DMS114 treated with DMSO at 0.1 percent for 48 hours (cell line): ENCODE measurements around the gene TIE1.

Source experiments
- DNase-seq: peaks from one replicate; lab custom pipeline; 2025; ENCODE audit not compliant: unreplicated experiment; lab: John Stamatoyannopoulos, UW

The TIE1 gene

DNA sequence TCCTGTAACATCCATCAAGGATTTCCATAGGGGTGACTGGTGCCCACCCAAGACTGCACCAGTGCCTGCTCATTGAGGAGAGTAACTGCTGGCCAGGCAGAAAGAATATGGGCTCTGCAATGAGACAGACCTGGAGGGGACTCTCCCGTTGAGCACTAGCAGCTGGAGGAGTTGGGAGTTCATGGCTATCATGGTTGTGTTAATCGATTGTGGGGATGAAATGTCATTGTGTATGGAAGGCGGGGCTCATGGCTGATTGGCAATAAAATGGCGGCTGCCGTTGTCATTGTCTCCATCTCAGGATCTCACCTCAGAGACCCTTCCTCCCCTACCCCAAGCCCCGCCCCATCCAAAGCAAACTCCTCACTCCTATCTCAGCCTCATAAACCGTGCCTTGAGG lies 27.1 kb upstream of the TIE1 start:
- DNase-seq = no peak

DNA sequence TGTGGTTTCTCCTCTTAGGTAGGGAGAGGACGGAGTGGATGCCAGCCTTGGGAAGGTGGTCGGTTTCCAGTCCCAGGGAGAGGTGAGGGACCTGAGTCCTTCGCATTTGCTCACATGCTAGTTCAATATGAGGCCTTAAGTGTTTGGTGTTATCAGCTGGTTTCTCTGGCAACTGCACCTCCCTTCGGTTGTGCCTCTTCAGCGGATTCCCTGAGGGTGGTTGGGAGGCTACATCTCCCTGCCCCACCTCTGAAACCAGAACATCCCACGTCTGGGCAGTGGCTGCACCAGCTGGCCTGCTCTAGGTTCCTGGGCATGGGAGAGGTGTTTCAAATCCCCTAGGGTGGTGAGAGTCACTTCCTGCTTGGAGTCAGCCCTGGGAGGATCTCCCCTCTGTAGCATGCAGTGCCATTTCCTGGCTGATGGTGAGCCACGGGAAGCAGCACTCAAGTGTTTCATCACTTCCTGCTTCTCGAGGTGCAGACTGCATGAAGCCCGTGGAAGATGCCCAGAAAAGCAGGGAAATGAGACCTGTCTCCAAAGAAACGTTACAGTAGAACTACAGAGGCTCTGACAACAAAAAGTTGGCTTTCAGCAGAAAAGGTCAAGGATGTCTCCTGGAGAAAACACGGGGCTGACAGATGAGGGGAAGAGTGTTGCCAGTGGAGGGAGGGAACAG lies 26.5 kb upstream of the TIE1 start:
- DNase-seq = no peak

DNA sequence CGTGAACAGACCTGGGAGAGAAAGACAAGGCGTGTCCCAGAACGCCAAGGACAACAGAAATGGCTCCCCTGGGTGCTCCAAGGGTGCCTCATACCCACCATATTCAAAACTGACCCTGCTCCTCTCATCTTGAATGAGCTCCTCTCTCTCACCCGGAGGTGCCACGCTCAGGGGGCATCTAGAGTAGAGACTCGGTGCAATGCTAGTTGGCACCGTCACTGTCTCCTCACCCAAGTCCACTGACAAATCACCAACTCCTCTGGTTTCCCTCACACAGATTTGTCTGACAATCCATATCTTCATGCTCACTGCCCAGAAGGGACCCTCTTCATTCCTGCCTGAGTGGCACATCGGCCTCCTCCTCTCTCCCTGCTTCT lies 26.0 kb upstream of the TIE1 start:
- no peak for DNase-seq

DNA sequence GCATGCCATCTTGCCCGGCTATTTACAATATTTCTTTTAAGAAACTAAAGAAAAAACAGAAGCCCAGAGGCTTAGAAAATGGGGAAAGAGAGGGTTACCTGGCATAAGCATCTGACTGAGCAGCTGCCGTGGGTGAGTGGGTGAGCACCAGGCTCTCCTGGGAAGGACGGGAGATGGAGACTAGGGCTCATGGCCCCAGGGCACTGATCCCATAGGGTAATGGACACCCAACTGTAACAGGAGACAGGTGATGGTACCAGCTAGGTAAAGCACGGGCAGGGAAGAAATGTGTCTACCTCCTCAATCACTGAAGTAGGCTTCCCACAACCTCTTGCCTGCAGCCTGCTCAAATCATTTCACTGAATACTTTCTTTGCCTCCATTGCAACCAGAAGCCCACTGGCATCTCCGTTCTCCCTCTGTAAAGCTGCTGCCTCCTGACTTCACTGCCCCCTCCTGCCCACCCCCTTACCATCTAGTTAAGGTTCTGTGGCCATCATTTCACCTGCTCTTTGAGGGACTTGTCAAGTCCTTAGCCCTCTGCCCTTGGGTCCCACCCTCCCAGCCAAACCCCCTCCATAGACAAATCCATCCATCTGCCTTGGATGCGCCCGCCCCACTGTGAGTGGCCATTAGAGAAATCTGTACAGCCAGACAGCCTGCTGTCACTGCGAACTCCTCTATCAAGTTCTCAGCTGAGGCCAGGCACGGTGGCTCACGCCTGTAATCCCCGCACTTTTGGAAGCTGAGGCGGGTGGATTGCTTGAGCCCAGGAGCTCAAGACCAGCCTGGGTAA lies 24.8 kb upstream of the TIE1 start:
- no peak for DNase-seq

DNA sequence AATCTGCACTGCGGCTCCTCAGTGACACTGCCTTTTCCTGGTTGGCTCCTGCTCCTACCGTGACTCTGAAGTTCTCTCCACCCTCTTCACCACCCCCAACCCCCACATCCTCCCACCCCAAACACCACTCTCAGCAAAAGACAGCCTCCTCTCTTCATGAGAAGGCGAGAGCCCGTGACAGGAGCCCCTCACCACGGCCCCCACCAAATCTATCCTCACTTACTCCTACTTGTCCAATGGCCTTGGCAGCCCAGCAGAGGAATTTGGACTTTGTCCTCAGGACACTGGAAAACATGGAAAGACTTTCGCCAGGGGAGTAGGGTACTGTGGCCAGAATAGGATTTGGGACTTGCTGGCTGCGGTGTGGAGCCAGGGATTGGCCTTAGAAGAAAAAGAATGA lies 24.1 kb upstream of the TIE1 start:
- DNase-seq = no peak

DNA sequence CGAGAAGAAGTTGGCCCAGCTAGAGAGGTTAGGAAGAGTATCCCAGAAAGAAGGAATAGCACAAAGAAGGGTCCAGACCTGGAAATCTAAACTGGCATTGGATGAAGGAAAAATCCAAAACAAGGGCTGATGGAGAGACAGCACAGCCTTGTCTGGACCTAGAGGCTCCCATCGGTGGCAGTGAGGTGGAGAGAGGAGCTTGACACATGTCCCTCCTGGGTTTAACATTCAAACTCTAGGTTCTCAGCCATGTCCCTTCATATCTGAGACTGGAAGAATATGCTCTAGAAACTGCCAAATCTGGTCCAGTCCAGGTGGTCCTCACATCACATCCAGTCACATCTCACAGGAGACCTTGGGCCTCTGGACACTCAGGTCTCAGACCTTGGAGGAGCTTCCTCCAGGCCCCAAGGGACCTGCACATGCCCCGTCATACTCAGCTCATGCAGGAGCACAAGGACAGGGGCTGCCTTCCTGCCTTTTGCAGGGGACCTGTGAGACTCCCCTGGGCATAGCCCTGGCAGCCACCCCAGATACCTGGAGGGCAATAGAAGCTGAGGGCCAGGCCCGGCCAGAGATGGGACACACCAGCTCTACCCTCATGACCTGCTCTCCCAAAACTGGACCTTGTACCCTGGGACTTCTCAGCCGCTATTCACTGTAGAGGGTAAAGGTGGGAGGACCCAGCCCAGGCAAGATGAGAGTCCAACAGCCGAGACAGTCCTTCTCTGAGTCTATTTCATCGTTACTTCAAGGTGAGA lies 23.5 kb upstream of the TIE1 start:
- DNase-seq = no peak

- no peak for DNase-seq
Measured at GRCh38 chr1:43279161-43279560, 21.6 kb upstream of the TIE1 start.

- no peak for DNase-seq
Measured at GRCh38 chr1:43279666-43280065, 21.1 kb upstream of the TIE1 start.

- DNase-seq = no peak
Measured at GRCh38 chr1:43280692-43281091, 20.1 kb upstream of the TIE1 start.

DNA sequence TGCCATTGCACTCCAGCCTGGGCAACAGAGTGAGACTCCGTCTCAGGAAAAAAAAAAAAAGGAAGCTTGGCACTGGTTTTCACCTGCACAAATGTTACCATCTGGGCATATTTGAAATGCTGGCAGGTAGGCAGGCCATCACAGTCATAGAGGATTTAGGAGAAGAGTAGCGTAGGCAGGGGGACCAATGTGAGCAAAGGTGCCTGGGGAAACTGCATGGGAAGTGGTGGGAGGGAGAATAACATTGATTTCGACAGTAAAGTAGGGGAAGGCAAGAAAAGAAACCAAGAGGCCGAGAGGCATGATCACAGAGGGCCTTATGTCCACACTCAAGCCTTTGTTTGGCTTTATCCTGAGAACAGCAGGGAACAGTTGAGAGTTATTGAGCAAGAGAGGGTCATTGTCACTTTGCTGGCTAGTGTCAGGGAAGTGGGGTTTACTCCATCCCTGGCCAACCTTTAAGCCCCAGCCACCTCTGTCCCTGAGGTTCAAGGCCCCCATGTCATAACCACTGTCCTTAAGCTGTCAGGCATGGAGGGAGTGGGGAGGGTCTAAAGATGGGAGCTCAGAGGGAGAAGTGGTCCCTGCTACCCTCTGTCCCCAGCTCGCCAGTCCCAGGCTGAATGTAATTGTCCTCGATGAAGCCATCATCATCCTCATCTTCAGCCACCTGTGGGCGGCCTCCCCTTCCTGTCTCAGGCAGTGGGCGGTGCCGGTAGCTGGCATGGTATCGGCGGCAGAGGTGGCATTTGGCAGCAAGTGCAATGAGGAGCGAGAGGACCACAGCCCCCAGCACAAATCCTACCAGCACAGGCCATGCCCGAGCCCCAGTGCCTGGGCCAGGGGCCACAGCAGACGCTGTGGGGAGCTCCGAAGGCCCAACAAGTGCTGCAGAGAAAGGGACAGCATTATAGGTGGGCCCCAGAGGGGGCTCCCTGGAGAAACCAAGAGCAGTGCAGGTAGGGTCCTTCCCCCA lies 18.3 kb upstream of the TIE1 start:
- DNase-seq = no peak

GRCh38 chr1:43284065-43284464 lies 16.7 kb upstream of the TIE1 start:
- no peak for DNase-seq

DNA sequence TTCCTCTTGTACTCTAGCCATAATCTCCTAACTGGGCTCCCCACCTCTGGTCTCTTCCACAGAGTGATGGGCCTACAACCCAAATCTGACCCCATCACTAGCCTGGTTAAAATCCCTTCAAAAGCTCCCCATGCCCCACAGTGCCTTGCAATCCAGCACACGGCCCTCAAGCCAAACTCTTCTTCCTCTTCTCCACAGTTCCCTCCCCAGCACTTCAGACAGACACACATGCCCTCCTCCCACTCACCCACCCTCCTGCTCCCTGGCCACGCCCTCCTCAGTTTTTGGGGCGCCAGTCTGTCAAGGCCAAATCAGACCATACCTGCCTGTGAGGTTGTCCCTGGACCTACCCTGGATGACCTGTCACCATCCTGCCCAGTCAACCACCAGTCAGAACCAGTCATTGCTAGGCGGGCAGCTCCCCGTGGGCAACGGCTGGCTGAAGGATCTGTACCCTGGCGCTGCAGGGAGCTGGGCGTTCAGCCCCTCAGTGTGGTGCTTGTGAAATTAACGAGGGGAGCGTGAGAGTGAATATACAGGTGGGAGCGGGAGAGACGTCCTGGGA lies 16.2 kb upstream of the TIE1 start:
- no peak for DNase-seq

DNA sequence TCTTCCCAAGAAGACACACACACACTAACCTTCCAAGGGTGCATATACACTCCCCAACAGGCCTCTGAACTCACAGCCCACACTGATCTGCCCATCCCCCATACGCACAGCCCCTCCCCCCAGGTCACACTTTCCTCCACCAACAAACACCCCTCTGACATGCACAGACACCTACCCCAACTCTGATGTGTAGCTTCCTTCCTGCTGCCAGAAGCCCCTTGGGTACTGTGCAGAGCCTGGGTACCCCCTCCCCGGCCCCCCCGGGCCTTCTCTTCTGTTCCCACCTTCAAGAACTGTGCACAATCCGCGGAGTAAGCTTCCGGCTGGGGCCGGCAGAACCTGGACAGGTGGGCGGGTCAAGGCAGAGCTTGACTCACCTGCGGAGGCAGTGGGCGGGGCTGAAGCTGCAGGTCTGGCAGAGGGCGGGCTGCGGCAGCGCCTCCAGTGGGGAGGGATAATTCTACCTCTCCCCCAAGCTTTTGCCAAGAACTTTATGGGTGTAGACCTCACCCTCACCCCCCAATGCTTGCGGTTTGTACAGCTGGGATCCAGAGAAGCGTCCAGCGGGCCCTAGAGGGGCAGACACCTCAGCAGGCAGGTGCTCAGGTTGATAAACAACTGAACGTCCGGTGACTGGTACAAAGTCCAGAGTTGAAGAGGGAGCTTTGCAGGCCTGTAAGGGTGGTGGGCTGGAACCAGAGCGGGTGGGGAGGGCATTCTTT lies 15.4 kb upstream of the TIE1 start, which contains the start of gene C1orf210:
Gene C1orf210 (minus strand): TSS at position 313 of the 722 bp plus-strand sequence. CDS start 2,311 bp downstream, outside the sequence.
- DNase-seq = no peak

- no peak for DNase-seq
Measured at GRCh38 chr1:43286115-43286514, 14.7 kb upstream of the TIE1 start.

DNA sequence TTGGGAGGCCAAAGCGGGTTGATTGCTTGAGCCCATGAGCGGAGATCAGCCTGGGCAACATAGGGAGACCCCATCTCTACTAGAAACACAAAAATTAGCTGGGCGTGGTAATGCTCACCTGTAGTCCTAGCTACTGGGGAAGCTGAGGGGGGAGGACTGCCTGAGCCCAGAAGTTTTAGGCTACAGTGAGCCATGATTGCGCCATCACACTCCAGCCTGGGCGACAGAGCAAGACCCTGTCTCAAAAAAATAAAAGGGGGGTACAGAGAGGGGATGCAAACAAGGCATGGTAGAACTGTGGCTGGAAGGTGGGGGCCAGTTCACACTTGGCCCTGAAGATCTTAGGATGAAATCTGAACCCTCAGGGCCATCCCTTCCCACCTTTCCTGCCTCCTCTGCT lies 14.2 kb upstream of the TIE1 start:
- DNase-seq = no peak

- no peak for DNase-seq
Measured at GRCh38 chr1:43288058-43288784, 12.6 kb upstream of the TIE1 start.

DNA sequence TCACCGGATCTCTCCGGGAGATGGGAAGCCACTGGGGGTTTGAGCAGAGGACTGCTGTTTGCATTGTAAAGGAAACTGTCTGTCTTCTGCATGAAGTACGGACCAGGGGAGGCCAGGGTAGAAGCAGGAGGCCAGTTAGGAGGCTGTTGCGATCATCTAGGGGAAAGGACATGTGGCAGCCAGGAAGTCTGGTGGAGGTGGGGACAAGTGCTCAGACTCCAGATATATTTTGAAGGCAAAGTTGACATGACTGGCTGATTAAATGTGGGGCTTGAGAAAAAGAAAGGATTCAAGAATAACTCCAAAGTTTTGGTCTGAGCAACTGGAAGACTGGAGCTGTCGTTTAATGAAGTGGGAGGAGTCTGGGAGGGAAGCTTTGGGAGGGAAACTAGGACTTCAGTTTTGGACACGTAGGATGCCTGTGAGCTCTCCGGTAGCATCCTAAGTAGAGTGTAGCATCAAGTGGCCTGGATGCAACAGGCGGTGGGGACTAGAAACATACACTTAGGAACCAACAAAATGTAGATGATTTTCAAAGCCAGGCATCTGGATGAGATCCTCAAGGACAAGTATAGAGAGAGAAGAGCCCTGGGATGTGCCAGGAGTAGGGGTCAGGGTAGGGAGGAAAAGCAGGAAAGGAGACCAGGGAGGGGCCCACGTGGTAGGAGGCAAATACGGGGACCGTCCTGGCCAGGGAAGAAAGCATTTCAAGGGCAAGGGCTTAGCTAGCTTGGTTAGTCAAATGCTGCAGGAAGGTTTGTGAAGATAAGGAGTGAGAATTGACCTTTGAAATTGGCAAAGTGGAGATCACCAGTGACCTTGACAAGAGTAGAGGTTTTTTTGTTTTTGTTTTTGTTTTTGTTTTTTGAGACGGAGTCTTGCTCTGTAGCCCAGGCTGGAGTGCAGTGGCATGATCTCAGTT lies 11.7 kb upstream of the TIE1 start:
- no peak for DNase-seq

DNA sequence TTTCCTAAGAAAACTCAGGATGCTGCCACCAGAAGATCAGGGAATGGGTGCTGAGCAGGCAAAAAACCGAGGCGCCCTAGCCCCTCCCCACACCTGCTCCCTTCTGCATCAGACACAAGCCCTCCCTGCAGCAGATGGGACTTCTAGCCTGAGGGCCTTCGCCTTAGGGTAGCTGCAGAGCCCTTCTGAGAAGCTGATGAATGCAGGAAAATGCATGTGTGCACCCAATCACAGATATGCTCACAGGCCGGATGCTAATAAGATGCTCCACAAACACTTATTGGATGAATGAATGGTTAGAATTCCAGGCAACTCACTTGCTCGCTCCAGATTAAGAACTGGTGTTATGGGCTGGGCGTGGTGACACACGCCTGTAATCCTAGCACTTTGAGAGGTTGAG lies 8.6 kb upstream of the TIE1 start:
- DNase-seq = no peak
